Measurements from ENCODE around the gene ZC3HAV1.

GRCh38 chr7:139095194-139095659 lies 14.3 kb downstream of the ZC3HAV1 start:
- TF ChIP-seq CTCF (IDR thresholded peaks at IDR 0.05): no peak
- TF ChIP-seq EZH2 (IDR thresholded peaks at IDR 0.05): no peak
